ENCODE results near the gene RBMS3. TPM values are rescaled to one million over a fixed set of nuclear protein-coding genes. Genes with fewer than 3 reads are reported as not detected.

RBMS3 gene
- total RNA-seq, 1 donor from 2014 or later: 33.0 TPM

- Histone ChIP-seq H3K36me3 (ENCODE audit: insufficient read depth, low read length) (no peaks in the 10 kb centered on the region), H3K27ac (ENCODE audit: low read depth, low read length) (no peak overlapping the region), H3K4me2 (ENCODE audit: low read length) (no peak overlapping the region), H3K79me2 (ENCODE audit: insufficient read depth, low read length) (peaks cover 85% of the 10 kb centered on the region), H4K20me1 (ENCODE audit: insufficient read depth, low read length) (no peaks in the 10 kb centered on the region), H3K4me3 (ENCODE audit: insufficient read depth, low read depth, low read length) (no peak overlapping the region), H3K9me3 (ENCODE audit: insufficient read depth, low read depth, low read length) (no peaks in the 10 kb centered on the region), H3K9ac (ENCODE audit: low read length) (no peak overlapping the region), H3K27me3 (ENCODE audit: insufficient read depth, low read length) (no peaks in the 10 kb centered on the region), H3K4me1 (ENCODE audit: insufficient read depth, low read length) (peaks cover 29% of the 10 kb centered on the region), H2AFZ (ENCODE audit: low read depth, low read length) (no peak overlapping the region)
- TF ChIP-seq EZH2 (IDR thresholded peaks at IDR 0.05; ENCODE audit: insufficient read depth, low read length): no peak
- no peak for TF ChIP-seq CTCF (IDR thresholded peaks at IDR 0.05; ENCODE audit: insufficient read depth, low read depth, low read length)
- Mint-ChIP-seq H3K36me3 (ENCODE audit: low read depth, unreplicated experiment) (no peaks in the 10 kb centered on the region), H3K9me3 (ENCODE audit: unreplicated experiment) (peaks cover 2% of the 10 kb centered on the region), H3K27me3 (ENCODE audit: low read depth, unreplicated experiment) (no peaks in the 10 kb centered on the region), H3K4me1 (ENCODE audit: low read depth, unreplicated experiment) (peaks cover 50% of the 10 kb centered on the region), H3K4me3 (ENCODE audit: unreplicated experiment) (no peak overlapping the region), H3K27ac (ENCODE audit: unreplicated experiment) (peak overlapping the region; percentile 84)
- FAIRE-seq (no peak), DNase-seq (ENCODE audit: low read depth) (no peak)
Measured at GRCh38 chr3:29331035-29331434, 50.2 kb downstream of the RBMS3 start.

GRCh38 chr3:29331456-29332194 is 50.8 kb downstream of the RBMS3 start:
- Histone ChIP-seq H3K79me2 (ENCODE audit: insufficient read depth, low read length) (peaks cover 85% of the 10 kb centered on the region), H3K4me1 (ENCODE audit: insufficient read depth, low read length) (peaks cover 35% of the 10 kb centered on the region), H4K20me1 (ENCODE audit: insufficient read depth, low read length) (no peaks in the 10 kb centered on the region), H3K4me3 (ENCODE audit: insufficient read depth, low read depth, low read length) (no peak overlapping the region), H2AFZ (ENCODE audit: low read depth, low read length) (no peak overlapping the region), H3K27me3 (ENCODE audit: insufficient read depth, low read length) (no peaks in the 10 kb centered on the region), H3K9ac (ENCODE audit: low read length) (peak overlapping the region; percentile 30), H3K27ac (ENCODE audit: low read depth, low read length) (peak overlapping the region; percentile 56), H3K9me3 (ENCODE audit: insufficient read depth, low read depth, low read length) (no peaks in the 10 kb centered on the region), H3K36me3 (ENCODE audit: insufficient read depth, low read length) (no peaks in the 10 kb centered on the region), H3K4me2 (ENCODE audit: low read length) (peak overlapping the region; percentile 28)
- no peaks in the 10 kb centered on the region for H3K36me3 Mint-ChIP-seq (ENCODE audit: low read depth, unreplicated experiment)
- H3K27ac Mint-ChIP-seq (ENCODE audit: unreplicated experiment): peak overlapping the region; percentile 84
- no peak for DNase-seq (ENCODE audit: low read depth)
- no peak overlapping the region for H3K4me3 Mint-ChIP-seq (ENCODE audit: unreplicated experiment)
- peaks cover 54% of the 10 kb centered on the region for H3K4me1 Mint-ChIP-seq (ENCODE audit: low read depth, unreplicated experiment)
- TF ChIP-seq CTCF (IDR thresholded peaks at IDR 0.05; ENCODE audit: insufficient read depth, low read depth, low read length) (no peak), EZH2 (IDR thresholded peaks at IDR 0.05; ENCODE audit: insufficient read depth, low read length) (no peak)
- peaks cover 2% of the 10 kb centered on the region for H3K9me3 Mint-ChIP-seq (ENCODE audit: unreplicated experiment)
- H3K27me3 Mint-ChIP-seq (ENCODE audit: low read depth, unreplicated experiment): no peaks in the 10 kb centered on the region
- no peak for FAIRE-seq

- Histone ChIP-seq H3K79me2 (ENCODE audit: insufficient read depth, low read length) (peaks cover 85% of the 10 kb centered on the region), H3K4me2 (ENCODE audit: low read length) (peak overlapping the region; percentile 28), H2AFZ (ENCODE audit: low read depth, low read length) (no peak overlapping the region), H3K4me1 (ENCODE audit: insufficient read depth, low read length) (peaks cover 35% of the 10 kb centered on the region), H3K4me3 (ENCODE audit: insufficient read depth, low read depth, low read length) (no peak overlapping the region), H4K20me1 (ENCODE audit: insufficient read depth, low read length) (no peaks in the 10 kb centered on the region), H3K27ac (ENCODE audit: low read depth, low read length) (peak overlapping the region; percentile 56), H3K36me3 (ENCODE audit: insufficient read depth, low read length) (no peaks in the 10 kb centered on the region), H3K9me3 (ENCODE audit: insufficient read depth, low read depth, low read length) (no peaks in the 10 kb centered on the region), H3K27me3 (ENCODE audit: insufficient read depth, low read length) (no peaks in the 10 kb centered on the region), H3K9ac (ENCODE audit: low read length) (peak overlapping the region; percentile 30)
- no peaks in the 10 kb centered on the region for H3K36me3 Mint-ChIP-seq (ENCODE audit: low read depth, unreplicated experiment)
- TF ChIP-seq CTCF (IDR thresholded peaks at IDR 0.05; ENCODE audit: insufficient read depth, low read depth, low read length) (no peak), EZH2 (IDR thresholded peaks at IDR 0.05; ENCODE audit: insufficient read depth, low read length) (no peak)
- DNase-seq (ENCODE audit: low read depth) (no peak), FAIRE-seq (peak; percentile 82)
- no peak overlapping the region for H3K27ac Mint-ChIP-seq (ENCODE audit: unreplicated experiment)
- H3K4me1 Mint-ChIP-seq (ENCODE audit: low read depth, unreplicated experiment): peaks cover 54% of the 10 kb centered on the region
- H3K4me3 Mint-ChIP-seq (ENCODE audit: unreplicated experiment): no peak overlapping the region
- peaks cover 2% of the 10 kb centered on the region for H3K9me3 Mint-ChIP-seq (ENCODE audit: unreplicated experiment)
- no peaks in the 10 kb centered on the region for H3K27me3 Mint-ChIP-seq (ENCODE audit: low read depth, unreplicated experiment)
Measured at GRCh38 chr3:29332195-29332637, 51.3 kb downstream of the RBMS3 start.
